HG03066 (cell line): ENCODE results near the gene SLC8B1.
"Not testable (repeated sequence)": the region's sequence is repeated elsewhere in the genome, so short reads cannot be mapped to it uniquely, and the experiment has no call there.

ENCODE experiments used
- ATAC-seq: cut with Tn5 transposase; IDR thresholded peaks from one replicate; pipeline ENCODE4 v1.9.1; 2021; ENCODE audit warnings: low read depth; ENCODE audit not compliant: unreplicated experiment

Gene SLC8B1

GRCh38 chr12:113358381-113359132 lies 23.6 kb upstream of the SLC8B1 start, which contains the start of gene PLBD2:
PLBD2 (plus strand) TSS chr12:113358587; CDS start chr12:113358601, 14 bp downstream.
- ATAC-seq: peak; percentile 87

GRCh38 chr12:113354192-113354591 lies 19.3 kb upstream of the SLC8B1 start:
- not testable (repeated sequence) for ATAC-seq

DNA sequence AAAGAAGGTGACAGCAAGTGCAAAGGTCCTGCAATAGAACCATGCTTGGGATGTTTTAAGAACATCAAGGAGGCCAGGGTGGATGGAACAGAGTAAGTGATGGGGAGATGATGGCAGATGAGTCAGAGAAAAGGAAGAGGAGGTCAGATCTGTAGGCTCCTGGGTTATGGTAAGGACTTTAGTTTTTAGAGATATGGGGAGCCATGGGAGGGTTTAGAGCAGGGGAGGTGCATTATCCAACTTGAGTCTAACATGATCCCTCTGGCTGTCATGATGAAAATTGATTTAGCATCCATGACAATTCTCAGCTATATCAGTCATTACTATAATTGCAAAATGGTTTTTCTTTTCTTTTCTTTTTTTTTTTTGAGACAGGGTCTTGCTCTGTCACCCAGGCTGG lies 16.2 kb upstream of the SLC8B1 start:
- no peak for ATAC-seq

DNA sequence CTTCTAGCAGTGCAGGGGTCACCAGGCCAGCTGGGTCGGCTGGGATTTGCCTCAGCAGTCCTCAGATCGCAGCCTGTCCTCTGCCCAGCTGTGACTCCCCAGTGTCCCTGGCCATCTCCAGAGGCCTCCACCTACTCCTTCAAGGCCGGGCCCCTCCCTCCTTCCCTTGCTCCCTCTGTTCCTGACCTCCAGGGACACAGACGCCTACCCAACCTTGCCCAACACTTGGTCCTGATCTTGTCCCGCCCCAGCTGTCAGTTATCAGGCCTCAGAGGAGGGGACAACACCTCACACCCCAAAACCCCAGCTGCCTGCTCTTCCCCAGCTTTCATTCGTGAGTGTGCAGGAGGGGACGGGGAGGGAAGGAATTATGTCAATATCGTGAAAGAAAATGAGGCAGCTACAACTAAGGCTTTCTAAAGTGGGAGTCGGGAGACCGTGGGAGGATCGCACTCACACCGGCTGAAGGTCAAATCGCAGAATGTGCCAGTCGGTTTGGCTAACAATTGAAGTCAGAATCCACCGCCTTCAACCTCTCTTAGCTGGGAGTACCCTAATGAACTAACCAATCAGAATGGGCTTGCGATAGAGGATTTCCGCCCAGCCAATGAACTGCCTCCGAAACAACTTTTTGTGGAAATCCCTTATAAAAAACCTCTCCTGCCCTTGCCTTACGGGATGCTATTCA lies 14.1 kb upstream of the SLC8B1 start:
- no peak for ATAC-seq

DNA sequence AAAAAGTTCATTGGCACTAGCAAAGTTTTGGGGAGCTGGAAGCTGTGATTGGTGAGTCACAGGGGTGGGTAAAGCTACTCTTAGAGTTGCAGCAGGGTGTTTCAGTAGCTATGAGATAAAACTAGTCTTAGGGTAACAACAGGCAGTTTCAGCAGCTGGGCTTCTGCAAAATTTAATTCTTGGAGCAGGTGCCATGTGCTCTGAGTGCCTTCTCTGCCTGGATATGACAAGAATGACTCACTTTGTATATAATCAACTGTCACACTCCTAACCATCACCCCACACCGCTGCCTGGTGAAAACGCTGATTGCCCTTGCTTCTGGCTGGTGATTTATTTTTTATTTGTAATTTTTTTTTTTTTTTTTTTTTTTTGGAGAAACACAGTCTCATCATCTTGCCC lies 13.0 kb upstream of the SLC8B1 start:
- no peak for ATAC-seq

DNA sequence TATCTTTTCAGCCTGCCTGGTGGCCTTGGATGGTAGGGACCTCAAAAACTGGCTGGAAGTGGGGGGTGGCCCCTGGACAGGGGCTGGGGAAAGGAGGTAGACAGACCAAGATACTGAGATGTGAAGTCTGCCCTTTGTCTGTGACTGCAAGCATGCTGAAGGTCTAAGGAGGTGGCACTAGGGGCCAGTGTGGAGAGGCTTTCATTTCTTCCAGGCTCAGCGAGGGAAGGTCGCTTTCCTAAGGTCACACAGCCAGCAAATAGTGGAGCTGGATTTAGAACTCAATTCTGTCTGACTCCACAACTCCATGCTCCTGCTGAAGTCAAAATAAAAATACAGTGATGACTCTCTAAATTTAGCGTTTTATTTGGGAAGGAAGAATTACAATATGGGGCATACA lies 12.2 kb upstream of the SLC8B1 start:
- no peak for ATAC-seq

GRCh38 chr12:113346353-113346752 lies 11.4 kb upstream of the SLC8B1 start:
- no peak for ATAC-seq

DNA sequence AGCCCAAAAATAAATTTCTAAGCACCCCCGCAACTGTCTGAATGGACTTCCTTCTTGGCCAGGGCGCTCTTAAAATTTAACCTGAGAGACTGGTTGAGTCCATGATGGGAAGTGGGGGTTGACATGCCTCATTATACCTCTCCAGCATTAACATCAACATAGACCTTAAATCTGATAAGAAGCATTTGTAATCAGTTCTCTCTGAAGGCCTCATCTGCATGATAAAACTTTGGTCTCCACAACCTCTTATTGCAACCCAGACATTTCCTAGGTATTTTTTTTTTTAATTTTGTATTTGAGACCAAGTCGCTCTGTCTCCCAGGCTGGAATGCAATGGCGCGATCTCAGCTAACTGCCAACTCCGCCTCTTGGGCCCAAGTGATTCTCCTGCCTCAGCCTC lies 10.4 kb upstream of the SLC8B1 start:
- ATAC-seq: no peak

DNA sequence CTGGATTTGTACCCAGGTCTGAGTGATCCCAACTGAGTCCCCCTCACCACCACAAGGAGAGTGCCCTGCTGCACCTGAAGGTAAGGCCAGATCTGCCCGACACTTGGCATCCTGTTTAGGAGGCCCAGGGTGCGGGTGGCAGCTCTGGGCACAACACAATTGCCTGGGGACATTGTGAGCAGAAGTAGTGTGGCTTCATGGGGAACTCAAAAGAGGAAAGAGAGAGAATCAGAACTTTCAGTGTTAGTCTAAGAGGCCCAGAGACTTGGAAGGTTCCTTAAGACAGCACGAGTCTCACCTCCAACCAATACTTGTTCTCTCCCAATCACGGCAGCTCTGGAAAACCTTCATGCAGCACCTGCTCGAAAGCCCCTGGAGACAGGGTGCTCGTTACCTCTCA lies 6.6 kb upstream of the SLC8B1 start:
- ATAC-seq: no peak

- no peak for ATAC-seq
Observed at GRCh38 chr12:113340061-113340460, 5.2 kb upstream of the SLC8B1 start.

DNA sequence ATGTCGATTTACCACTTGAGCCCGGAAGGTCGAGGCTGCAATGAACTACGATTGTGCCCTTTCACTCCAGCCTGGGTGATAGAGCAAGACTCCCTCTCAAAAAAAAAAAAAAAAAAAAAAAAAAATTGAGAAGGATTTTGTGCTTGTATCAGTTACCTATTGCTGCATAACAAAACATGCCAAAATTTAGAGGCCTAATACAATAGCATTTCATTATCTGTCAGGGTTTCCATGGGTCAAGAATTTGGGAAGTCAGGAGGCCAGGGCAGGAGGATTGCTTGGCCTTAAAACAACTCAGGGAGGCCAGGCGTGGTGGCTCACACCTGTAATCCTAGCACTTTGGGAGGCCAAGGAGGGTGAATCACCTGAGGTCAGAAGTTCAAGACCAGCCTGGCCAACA lies 4.6 kb upstream of the SLC8B1 start:
- ATAC-seq: no peak

DNA sequence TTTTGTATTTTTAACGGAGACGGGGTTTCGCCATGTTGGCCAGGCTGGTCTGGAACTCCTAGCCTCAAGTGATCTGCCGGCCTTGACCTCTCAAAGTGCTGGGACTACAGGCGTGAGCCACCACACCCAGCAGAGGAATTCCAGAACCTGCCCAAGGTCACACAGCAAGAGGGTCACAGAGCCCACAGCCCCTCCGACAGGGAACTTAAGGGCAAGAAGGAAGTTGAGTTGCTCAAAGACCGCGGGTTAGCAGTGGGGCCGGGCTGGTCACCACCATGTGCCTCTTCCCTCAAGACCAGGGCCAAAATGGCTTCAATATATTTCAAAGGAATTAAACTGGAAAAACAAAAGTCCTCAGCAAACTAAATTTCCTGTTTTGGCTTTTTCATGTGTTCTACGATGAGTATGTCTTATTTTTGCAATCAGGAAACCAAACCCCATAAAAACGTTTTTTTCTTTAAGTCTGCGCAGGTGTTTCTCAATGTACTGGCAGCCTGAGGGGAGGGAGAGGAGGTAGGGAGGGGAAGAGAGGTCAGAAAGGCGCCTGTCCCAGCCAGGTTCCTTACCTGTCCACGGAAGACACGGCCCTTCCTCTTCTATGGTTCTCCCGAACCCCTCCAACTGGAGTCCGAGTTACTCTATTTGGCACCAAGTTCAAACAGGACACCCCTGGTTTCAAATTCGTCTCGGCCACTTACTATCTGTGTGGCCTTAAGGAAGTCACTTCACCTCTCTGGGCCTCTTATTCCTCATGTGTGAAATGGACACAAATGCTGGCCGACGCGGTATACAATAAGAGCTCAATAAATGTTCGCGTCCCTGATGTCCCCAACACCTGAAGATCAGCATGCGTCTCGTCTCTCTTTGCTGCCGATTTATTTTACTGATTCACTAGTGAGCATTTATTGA lies 778 bp downstream of the SLC8B1 start:
- ATAC-seq: peak; percentile 14

DNA sequence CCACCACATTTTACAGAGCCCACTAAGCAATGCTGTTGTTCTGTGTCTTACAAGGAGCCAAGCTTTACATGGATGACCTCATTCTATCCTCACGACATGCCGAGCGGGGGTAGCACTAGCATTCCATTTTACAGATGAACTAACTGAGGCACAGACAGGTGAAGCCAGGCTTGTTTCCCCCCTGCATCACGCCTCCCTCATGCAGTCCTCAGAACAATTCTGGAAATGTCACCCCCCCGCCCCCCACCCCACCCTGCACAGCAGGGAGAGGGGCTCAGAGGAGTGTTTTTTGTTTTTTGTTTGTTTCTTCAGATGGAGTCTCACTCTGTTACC lies 1.5 kb downstream of the SLC8B1 start:
- no peak for ATAC-seq

GRCh38 chr12:113332688-113333417 lies 2.1 kb downstream of the SLC8B1 start:
- ATAC-seq: no peak

GRCh38 chr12:113330505-113330904 lies 4.4 kb downstream of the SLC8B1 start:
- ATAC-seq: no peak

DNA sequence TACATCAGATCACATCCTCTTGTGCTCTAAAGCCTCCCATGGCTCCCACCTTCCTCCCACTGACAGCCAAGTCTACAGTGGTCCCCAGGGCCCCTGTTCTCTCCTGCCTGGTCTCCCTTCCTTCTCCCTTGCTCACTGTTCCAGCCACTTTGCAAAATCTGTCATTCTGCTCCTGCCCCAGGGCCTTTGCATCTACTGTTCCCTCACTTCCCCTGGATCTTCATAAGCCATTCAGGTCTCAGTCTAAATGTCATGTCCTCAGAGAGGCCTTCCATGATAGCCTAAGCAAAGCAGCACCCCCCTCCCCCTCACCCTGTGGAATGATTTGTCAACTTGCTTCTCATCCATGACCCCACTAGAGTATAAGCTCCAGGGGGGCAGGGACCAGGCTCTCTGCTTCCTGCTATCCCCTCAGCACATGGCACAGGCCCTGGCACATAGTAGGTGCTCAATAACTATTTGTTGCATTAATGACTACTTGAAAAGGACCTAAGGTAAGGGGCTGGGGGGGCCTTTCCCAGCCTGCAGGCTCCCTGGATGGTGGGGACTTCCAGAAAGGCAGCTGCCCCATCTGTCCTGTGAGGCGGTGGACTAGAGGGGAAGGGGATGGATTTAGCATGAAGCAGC lies 5.0 kb downstream of the SLC8B1 start:
- ATAC-seq: no peak

- ATAC-seq: no peak
Observed at GRCh38 chr12:113329022-113329790, 5.7 kb downstream of the SLC8B1 start.

DNA sequence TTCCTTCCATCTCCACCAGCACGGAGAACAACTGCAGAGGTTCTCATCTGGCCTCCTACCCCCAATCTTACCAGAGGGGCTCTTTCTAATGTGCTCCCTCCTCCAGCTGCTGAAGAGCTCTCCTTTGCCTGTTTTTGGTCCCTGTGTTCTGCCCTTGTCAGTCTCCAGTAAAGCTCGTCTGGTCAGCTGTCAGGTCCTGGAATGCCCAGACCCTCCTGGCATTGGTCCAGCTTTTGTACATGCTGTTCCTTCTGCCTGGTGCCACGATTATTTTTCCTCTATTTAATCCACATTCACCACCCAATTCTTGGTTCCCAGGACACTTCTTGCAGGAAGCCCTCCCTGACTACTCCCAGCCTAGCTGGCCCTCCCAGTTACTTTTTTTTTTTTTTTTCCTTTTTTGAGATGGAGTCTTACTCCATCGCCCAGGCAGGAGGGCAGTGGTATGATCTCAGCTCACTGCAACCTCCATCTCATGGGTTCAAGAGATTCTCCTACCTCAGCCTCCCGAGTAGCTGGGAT lies 6.5 kb downstream of the SLC8B1 start:
- ATAC-seq: no peak

DNA sequence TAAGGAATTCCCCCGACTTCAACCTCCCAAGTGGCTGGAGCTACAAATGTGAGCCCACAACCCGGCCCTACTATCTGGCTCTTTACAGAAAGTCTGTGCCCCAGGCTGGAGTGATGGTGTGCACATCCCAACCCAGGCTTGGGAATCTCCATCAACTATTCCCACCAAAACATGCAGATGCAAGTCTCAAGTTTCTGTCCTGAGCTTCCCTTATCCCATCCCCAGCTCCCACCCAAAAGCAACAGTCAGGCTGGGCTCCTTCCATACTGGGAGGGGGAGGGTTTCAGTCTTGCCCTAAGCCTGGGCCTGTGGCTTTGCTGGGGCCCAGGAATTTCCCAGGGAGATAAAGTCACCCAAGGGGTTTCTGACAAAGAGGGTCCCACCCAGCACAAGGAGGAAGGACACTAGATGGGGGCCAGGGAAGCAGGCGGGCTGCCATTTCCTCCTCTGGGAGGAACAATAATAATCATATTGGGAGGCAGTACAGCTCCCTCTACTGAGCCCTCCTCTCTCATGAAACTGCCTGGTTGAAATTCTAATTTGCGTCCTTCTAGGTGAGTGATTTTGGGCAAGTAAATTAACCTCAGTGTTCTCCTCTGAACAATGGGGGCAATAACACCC lies 8.0 kb downstream of the SLC8B1 start:
- no peak for ATAC-seq
